GM18867 (cell line): ENCODE results near the gene FREM3.
"Not testable (repeated sequence)": the region's sequence is repeated elsewhere in the genome, so short reads cannot be mapped to it uniquely, and the experiment has no call there.

ENCODE experiments used
- ATAC-seq: cut with Tn5 transposase; IDR thresholded peaks from one replicate; pipeline ENCODE4 v1.9.1; 2021; ENCODE audit warnings: mild to moderate bottlenecking, moderate library complexity; ENCODE audit not compliant: unreplicated experiment

Gene FREM3

DNA sequence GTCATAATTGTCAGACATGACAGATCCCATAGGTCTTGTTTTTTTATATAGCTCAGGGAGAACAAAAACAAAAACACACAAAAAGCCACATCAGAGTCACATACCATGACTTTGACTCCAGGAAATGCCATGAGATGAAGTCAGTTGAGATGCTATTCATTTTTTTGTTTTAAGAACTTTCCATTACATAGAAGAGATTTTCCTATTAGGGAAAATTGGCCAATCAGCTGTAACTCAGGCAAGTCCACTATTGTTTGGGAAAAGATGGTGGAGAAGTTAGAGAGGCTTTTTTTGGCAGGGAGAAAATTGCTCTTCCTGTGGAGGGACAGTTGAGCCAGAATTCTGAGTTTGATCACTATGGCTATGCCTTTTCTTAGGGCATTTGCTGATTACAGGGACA, 114.4 kb downstream of the FREM3 start:
- ATAC-seq: no peak

DNA sequence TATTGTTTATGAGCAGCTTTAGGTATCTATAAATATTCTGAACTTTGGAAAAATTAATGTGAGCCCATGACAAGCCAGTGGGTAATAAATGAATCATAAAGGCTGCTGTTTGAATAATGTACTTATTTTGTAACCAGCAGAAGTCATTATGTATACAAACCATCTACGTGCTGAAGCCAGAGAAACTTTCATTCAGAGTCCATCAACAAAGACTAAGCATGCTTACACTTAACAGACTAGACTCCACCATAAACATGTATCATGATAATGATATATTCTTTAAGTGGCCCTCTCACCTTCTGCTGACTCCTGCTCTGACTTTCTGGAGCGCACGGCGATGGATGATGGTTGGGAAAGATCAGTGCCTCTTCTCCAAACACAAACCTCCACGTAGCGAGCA, 114.9 kb downstream of the FREM3 start:
- ATAC-seq: no peak

DNA sequence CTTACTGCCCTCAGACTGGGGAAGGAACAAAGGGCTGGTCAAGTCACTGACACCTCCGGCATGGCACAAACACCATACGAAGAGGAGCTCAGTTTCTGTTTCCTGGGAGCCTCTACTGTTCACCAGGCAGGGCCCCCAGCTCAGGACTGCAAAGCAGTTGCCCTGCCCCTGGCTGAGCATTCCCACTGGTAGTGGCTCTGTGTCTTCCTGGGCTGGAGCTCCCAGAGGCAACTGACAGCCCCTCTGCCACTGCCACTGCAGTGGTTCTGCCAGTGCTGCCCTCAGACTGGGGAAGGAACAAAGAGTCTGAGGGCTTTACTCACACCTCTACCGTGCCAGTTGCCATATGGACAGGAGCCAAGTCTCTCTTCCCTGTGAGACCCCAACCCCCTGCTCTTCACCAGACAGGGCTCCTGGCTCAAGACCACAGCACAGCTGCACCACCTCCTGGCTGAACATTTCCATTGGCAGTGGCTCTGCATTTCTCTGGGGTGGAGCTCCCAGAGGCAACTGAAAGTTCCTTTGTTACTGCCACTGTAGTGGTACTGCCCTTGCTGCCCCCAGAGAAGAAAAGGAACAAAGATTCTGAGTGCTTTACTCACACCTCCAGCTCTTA, 119.0 kb downstream of the FREM3 start:
- ATAC-seq: no peak

DNA sequence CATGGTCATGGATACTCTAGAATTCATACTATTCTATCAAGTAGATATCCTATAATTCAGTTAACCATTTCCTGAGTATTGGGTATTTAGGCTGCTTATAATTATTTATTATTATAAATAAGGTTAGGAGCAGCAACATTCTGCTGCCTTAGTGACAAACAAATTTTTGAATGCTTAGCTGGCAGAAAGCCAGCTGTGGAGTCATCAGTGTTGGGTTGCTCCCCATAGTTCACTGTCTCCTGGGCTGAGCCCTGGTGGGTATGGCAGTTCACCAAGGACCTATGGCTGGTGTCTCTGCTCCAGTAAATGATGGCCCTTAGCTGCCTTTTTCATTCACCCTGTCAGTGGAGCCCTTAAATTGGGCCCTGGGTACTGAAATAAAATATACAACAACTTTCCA, 125.1 kb downstream of the FREM3 start:
- ATAC-seq: no peak

DNA sequence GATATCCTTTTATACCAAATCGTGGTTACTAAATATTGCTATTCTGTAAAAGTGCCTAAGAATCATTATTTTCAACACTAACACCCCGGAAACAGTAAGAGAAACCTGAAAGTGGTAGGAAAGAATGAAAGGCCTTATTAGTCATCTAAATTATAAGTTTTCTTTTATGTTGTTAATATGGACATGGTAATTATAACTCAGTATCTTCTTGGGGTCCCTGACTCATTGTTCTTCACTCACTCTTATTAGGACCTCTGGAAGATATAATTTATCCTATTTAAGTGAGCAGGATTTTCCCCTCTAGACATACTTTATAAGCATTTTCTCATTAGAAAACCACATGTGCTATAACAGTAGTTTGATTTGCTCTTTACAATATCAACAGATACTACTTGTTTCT, 136.0 kb downstream of the FREM3 start:
- no peak for ATAC-seq

DNA sequence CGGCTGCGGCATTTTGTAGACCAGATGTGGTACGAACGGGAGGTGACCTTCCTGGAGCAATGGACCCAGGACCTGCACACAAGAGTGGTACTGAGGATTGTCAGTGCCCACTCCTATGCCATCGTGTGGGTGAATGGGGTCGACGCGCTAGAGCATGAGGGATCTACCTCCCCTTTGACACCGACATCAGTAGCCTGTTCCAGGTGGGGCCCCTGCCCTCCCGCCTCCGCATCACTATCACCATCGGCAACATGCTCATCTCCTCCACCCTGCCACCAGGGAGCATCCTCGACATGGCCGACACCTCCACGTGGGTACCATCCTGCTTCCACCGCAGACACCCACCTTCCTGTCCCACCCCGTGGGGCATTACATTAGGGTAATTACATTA, 140.7 kb downstream of the FREM3 start:
- no peak for ATAC-seq

DNA sequence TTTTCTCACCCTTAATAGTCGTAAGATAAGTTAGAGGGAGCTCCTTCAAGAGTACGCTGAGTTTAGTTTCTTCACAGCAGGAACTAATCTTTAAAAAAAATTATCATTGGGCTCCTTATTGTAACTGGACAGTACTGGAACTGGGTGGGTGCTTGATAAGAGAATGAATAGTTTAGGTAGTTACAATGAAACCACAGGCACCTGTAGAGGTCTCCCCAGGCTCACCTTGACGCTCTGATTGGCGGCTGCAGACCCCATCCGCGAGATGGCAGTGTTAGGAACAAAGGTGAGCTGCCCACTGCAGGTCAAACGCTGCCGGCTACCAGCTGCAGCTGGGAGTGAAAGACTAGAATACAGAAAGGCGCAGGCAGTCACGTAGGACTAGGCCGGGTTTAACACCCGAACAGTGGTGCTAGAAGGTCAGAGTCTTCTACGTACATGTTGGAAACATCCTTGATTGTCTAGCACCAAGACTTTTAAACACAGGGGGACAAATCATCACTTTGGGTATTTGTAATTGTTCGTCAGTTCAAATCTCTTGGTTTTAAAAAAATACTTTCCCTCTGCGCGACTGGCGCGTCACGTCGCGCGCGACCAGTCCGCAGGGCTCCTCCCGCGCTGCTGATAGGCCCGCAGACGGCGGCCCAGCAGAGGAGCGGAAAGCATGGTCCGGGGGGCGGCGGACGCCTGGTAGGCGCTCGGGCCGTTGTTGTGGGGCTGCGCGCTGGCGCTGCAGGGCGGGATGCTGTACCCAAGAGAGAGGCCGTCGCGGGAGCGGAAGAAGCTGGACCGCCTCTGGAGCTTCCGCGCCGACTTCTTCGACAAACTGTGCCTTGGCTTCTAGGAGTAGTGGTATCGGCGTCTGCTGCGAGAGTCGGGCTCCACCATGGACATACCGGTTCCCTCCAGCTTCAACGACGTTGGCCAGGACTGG, 141.4 kb downstream of the FREM3 start:
- ATAC-seq: peak; percentile 89

DNA sequence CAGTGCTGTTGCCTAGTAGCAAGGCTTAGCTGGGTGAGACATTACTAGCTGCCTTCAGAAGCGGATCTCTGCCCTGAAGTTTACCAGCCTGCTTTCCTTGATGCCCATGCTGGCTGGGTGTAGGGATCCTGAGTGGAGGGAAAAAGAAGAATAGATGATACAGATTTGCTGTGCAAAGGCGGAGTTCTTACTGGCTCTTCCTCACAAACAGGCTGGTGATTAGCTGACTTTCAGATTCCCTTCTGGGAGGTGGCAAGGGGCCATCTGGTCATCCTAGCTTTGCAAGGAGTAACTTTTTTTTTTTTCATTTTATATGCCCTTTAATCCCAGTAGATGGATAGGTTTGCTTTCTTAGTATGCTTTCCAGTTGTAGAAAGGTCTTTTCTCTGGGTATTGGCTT, 142.2 kb downstream of the FREM3 start:
- no peak for ATAC-seq

DNA sequence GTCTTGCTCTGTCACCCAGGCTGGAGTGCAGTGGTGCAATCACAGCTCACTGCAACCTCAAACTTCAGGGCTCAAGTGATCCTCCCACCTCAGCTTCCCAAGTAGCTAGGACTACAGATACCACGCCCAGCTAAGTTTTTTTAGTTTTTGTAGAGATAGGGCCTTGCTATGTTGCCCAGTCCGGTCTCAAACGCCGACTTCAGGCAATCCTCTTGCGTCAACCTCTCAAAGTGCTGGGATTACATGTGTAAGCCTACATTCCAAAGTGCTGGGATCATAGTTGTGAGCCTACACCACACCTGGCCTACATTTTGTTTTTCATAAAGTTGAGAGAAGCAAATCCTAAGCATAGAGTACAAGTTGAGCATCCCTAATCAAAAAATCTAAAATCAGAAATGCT, 144.8 kb downstream of the FREM3 start:
- no peak for ATAC-seq

DNA sequence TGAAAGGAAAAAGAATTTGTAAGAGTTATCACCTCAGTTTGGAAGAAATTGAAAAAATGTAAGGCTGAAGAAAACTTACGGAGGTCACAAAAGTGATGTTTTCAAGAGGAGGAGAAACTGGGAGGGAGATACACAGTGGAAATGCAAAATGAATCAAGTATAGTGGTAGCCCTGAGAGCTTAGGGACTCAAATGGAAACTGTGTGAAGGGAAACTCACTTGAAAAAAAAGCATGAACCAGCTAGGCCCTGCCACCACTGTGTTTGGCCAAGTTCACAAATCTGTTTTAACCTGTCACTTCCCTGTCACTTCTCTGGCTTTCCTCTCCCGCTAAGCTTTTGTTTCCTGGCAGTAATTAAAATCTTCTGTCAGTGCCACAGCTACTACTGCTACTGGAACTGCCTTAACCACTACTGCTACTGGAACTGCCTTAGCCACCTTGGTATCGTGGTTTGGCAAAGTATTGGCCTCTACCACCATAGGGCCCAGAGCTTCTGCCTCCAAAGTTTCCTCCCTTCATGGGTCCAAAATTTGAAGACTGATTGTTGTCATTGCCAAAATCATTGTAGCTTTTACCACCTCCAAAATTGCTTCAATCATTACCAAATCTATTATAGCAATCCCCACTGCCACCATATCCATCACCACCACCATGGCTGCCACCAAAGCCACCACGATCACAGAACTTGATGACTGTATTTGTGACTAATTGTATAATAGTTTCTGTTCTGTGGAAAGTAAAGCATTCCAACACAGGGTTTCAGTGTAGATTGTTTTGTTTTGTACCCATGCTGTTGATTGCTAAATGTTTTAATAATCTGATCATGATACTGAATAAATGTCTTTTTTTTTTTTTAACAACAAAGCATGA, 145.5 kb downstream of the FREM3 start:
- peak; percentile 59 for ATAC-seq

DNA sequence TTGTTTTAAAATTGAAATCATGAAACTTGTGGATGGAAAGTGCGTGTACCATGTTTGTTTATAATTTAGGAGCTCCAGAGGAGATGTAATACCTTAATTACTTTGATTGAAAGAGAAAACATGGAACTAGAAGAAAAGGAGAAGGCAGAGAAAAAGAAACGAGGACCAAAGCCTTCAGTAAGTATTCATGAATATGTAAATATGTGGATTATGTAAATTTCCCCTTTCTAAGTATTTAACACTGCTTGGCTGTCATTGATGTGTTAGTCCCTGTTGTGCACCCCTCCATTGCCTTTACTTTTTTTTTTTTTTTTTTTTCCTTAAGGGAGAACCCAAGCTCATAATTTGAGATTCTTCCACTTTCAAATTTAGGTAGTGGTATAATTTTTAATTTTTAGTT, 150.5 kb downstream of the FREM3 start:
- ATAC-seq: no peak

DNA sequence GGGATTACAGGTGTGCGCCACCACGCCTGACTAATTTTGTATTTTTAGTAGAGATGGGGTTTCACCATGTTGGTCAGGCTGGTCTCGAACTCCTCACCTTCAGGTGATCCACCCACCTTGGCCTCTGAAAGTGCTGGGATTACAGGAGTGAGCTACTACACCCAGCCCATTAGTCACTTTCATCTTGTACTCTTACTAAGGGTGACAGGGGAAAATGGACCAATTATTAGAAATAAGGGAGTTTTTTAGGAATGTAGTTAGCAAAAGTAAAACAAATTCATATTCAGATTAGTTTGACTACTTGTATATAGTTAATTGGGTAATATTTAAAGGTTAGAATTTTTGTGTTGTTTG, 160.8 kb downstream of the FREM3 start:
- ATAC-seq: no peak

DNA sequence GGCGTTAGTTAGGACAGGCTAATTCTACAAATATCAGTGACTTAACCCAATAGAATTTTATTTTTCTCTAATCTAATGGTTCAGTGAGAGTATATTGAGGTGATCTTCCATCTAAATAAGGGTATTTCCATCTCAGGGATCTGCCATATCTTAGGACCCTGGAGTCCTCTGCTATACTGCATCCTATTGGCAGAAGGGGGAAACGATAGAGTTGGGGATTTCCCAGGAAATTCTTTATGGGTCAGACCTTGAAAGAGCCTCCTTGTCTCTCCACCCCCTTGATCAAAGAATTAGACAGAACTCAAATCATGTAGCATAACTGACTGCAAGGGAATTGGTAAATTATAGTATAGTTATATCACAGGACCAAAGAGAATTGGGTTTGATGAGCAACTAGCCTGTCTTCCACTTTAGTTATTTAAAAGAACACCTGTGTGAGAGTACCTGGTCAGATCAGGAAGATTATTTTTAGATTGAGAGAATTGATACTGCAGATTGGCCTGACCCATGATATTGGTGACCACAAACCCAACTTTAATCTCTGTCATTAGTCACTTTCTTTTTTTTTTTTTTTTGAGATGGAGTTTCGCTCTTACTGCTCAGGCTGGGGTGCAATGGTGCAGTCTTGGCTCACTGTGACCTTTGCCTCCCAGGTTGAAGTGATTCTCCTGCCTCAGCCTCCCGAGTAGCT, 161.4 kb downstream of the FREM3 start:
- peak; percentile 58 for ATAC-seq

DNA sequence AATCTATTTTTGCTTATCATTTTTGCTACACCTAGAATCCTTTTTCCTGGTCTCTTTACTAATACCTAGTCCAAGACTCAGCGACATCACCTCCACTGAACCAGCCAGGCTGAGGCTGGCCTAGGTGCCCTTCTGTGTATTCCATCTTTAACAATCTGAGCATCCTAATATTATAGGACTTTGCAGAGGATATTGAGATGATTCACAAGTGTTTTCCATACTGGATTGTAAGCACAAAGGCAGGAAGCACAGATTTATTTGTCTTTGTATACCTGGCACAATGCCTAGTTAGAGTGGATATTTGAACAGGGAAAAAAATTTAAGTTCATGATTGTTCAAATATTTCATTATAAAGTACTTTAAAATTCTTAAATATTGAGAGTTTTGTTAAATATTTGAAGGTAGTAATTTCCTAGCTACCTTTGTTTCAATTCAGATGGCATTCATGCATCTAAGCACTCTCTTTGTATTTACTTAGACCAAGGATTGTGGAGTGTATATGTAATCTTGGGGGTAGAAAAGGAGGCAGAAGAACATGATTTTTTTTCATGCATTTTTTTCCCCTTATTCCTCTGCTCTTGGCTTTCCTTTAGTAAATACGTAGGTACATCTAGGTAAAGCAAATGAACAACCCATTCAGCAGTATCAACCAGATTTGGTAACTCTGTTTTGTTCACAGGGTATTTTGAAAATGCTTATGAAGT, 168.5 kb downstream of the FREM3 start:
- no peak for ATAC-seq

DNA sequence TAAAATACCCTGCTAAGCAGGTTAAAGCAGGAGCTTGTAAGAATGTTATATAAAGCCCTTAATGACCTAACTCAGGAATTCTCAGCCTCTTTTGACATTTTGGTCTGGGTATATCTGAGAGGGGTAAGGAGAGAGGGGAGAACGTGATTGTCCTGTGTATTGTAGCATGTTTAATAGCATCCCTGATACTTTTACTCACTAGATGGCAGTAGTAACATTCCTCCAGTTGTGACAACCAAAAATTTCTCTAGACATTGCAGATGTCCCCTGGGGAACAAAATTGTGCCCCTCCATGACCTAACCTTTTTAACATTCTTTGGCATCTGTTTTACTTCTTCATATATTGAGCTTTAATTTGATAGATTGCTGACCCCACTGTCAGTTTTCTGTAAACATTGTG, 169.1 kb downstream of the FREM3 start:
- ATAC-seq: no peak

DNA sequence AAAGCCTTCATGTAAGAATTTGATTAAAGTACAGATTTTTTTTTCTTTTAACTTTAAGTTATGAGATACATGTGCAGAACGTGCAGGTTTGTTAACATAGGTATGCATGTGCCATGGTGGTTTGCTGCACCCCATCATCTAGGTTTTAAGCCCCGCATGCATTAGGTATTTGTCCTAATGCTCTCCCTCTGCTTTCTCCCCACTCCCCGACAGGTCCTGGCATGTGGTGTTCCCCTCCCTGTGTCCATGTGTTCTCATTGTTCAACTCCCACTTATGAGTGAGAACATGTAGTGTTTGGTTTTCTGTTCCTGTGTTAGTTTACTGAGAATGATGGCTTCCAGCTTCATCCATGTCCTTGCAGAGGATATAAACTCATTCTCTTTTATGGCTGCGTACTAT, 172.4 kb downstream of the FREM3 start:
- ATAC-seq: not testable (repeated sequence)
